HepG2 (cell line): ENCODE results near the gene SMC1B. TPM values are rescaled to one million over a fixed set of nuclear protein-coding genes. Genes with fewer than 3 reads are reported as not detected.

ENCODE experiments used
- ATAC-seq: fragments of 200-7000 bp; cut with Tn5 transposase; 3 replicates; pipeline ENCODE4 v1.9.1; 2020; ENCODE audit warnings: mild to moderate bottlenecking, moderate library complexity
- BruUV-seq: library from RNA; stranded (reverse); fragments of 400-500 nt; replicated peaks from 2 replicates; lab custom pipeline; 2021; lab: Mats Ljungman, UMichigan
- CTCF ChIA-PET: fragments of 300-600 bp; formaldehyde crosslinking; extraction: SDS; loops from one replicate; lab custom pipeline; 2021; ENCODE audit warnings: low total read pairs, inconsistent platforms, low intra/inter-chr PET ratio; lab: Yijun Ruan, JAX
- POLR2A ChIA-PET: fragments of 350-600 bp; sonication (Branson Sonifier 250); formaldehyde crosslinking; loops from one replicate; lab custom pipeline; 2020; ENCODE audit warnings: antibody characterized with exemption, inconsistent platforms; lab: Yijun Ruan, JAX
- DNase-seq: peaks from one replicate; pipeline ENCODE4 v3.0.0-alpha.2; 2015; ENCODE audit warnings: low spot score
- FAIRE-seq: peaks from 3 replicates; lab custom pipeline; 2011; peaks lifted over from hg19 to GRCh38; lab: Jason Lieb, UNC
- H2AFZ ChIP-seq: one replicate; pipeline ENCODE4 v1.6.1; 2011; ENCODE audit warnings: low read length, inconsistent platforms
- H3K27ac ChIP-seq: fragments of 300-600 bp; 3 replicates; pipeline ENCODE4 v1.8.0; 2011; ENCODE audit warnings: mixed run types, mild to moderate bottlenecking, mixed read lengths, low read length, inconsistent platforms; ENCODE audit not compliant: insufficient read depth; ENCODE audit errors: extremely low read length
- H3K27me3 ChIP-seq, 2 experiments: fragments of 200-600 bp in 1 of 2; 2 replicates in 1 of 2; 3 replicates in 1 of 2; pipeline versions ENCODE4 v1.6.0 to v1.8.0; 2011; ENCODE audit warnings: low read length in 2 of 2, mild to moderate bottlenecking in 2 of 2, moderate library complexity in 2 of 2, inconsistent platforms in 1 of 2; ENCODE audit not compliant: insufficient read depth in 2 of 2, control insufficient read depth in 1 of 2
- H3K36me3 ChIP-seq, 2 experiments: fragments of 200-600 bp in 1 of 2; replicated peaks in 1 of 2; 2 replicates in 1 of 2; 3 replicates in 1 of 2; pipeline versions ENCODE4 v1.5.1 to v1.8.0; 2011; ENCODE audit warnings: low read length in 2 of 2, inconsistent platforms in 1 of 2; ENCODE audit not compliant: insufficient read depth in 2 of 2, control insufficient read depth in 1 of 2
- H3K4me1 ChIP-seq: 2 replicates; pipeline ENCODE4 v1.5.1; 2012; ENCODE audit warnings: low read length, inconsistent platforms; ENCODE audit not compliant: insufficient read depth
- H3K4me2 ChIP-seq: 2 replicates; pipeline ENCODE4 v1.6.0; 2011; ENCODE audit warnings: low read depth, low read length, inconsistent platforms
- H3K4me3 ChIP-seq, 3 experiments: fragments of 200-600 bp in 1 of 3; sonication (generic), shearing (Covaris generic) in 1 of 3; replicated peaks in 1 of 3; 2 replicates each; pipeline ENCODE4 v1.5.1; 2011 to 2016; ENCODE audit warnings: low read length in 3 of 3, inconsistent platforms in 2 of 3, low read depth in 2 of 3, mild to moderate bottlenecking in 2 of 3, control low read depth in 1 of 3, mixed read lengths in 1 of 3; ENCODE audit not compliant: insufficient read depth in 1 of 3
- H3K79me2 ChIP-seq: one replicate; pipeline ENCODE4 v1.6.1; 2011; ENCODE audit warnings: low read length, inconsistent platforms; ENCODE audit not compliant: insufficient read depth
- H3K9ac ChIP-seq: 2 replicates; pipeline ENCODE4 v1.6.0; 2011; ENCODE audit warnings: mild to moderate bottlenecking, low read depth, low read length, inconsistent platforms; ENCODE audit not compliant: insufficient read depth
- H3K9me3 ChIP-seq: 2 replicates; pipeline ENCODE4 v1.5.1; 2012; ENCODE audit warnings: mild to moderate bottlenecking, low read length
- H4K20me1 ChIP-seq: 2 replicates; pipeline ENCODE4 v1.6.0; 2011; ENCODE audit warnings: inconsistent platforms, mild to moderate bottlenecking, low read length, moderate library complexity; ENCODE audit not compliant: insufficient read depth
- ARID4A ChIP-seq: sonication (generic); formaldehyde crosslinking; IDR thresholded peaks from 2 replicates; pipeline ENCODE4 v1.5.0; 2020; ENCODE audit warnings: mild to moderate bottlenecking, missing genetic modification reagents, borderline replicate concordance
- ATF1 ChIP-seq: IDR thresholded peaks from 2 replicates; pipeline ENCODE4 v1.6.1; 2016; ENCODE audit warnings: mild to moderate bottlenecking, control low read depth
- ETV6 ChIP-seq: sonication (generic); formaldehyde crosslinking; conservative IDR thresholded peaks from 2 replicates; pipeline ENCODE4 v1.4.0; 2020; ENCODE audit warnings: missing genetic modification reagents
- JUND ChIP-seq: sonication (generic); formaldehyde crosslinking; IDR thresholded peaks from 2 replicates; pipeline ENCODE4 v1.8.0; 2022; ENCODE audit warnings: mild to moderate bottlenecking, missing genetic modification reagents
- RAD51 ChIP-seq: fragments of 450-650 bp; IDR thresholded peaks from 2 replicates; pipeline ENCODE4 v1.6.1; 2016; ENCODE audit warnings: borderline replicate concordance
- REL ChIP-seq: sonication (generic); formaldehyde crosslinking; conservative IDR thresholded peaks from 2 replicates; pipeline ENCODE4 v1.8.0; 2022; ENCODE audit warnings: mild to moderate bottlenecking, missing genetic modification reagents, moderate library complexity
- TEAD3 ChIP-seq: optimal IDR thresholded peaks from 2 replicates; pipeline ENCODE3; 2016; ENCODE audit warnings: borderline replicate concordance
- ZNF713 ChIP-seq: sonication (generic); formaldehyde crosslinking; IDR thresholded peaks from 2 replicates; pipeline ENCODE4 v1.4.0; 2020; ENCODE audit warnings: mild to moderate bottlenecking, missing genetic modification reagents
- WGBS: methylation state at CpG from one replicate; pipeline ENCODE4 v1.1.6; 2017; ENCODE audit warnings: low lambda C conversion rate; 5-methylcytosine and 5-hydroxymethylcytosine counted together
- in situ Hi-C: cut with HindIII; loops from 2 replicates; pipeline ENCODE4 v1.10.0; 2017; ENCODE audit warnings: low pct_unique_long_range_greater_than_20kb; ENCODE audit not compliant: extremely low pct_ligation_motif_present
- intact Hi-C: fragments of 100-400 bp; cut with micrococcal nuclease; formaldehyde crosslinking; loops from one replicate; pipeline ENCODE4 v1.10.0; 2022; ENCODE audit not compliant: unreplicated experiment
- polyA plus RNA-seq, 8 experiments: library from polyadenylated mRNA; depleted of rRNA in 3 of 8; stranded (reverse) in 7 of 8; unstranded in 1 of 8; fragments of >200 nt; fragmentation: Illumina TruSeq in 4 of 8; extraction: Trizol in 4 of 8; gene quantifications; 2 replicates each; pipeline versions ENCODE4 v1.2.1 to v1.2.3, GENCODE V29; 2011 to 2016; ENCODE audit warnings: low read depth in 4 of 8, missing spikeins in 1 of 8, mixed read lengths in 1 of 8; ENCODE audit not compliant: insufficient read depth in 1 of 8
- total RNA-seq, 5 experiments: library from RNA; depleted of rRNA; stranded (reverse); fragments of >200 nt; fragmentation: Illumina TruSeq; extraction: Trizol; gene quantifications; 2 replicates each; pipeline ENCODE4 v1.2.3, GENCODE V29; 2016; ENCODE audit warnings: low read depth in 1 of 5
- TF ChIP-seq, protein P1 (sequence below): sonication (generic); formaldehyde crosslinking; IDR thresholded peaks from 2 replicates; pipeline ENCODE4 v1.5.0; 2020; ENCODE audit warnings: missing genetic modification reagents
- TF ChIP-seq, protein P2 (sequence below): sonication (generic); formaldehyde crosslinking; IDR thresholded peaks from 2 replicates; pipeline ENCODE4 v1.4.0; 2020; ENCODE audit warnings: missing genetic modification reagents
- TF ChIP-seq, protein P3 (sequence below): sonication (generic); formaldehyde crosslinking; IDR thresholded peaks from 2 replicates; pipeline ENCODE4 v1.4.0; 2020; ENCODE audit warnings: missing genetic modification reagents
- TF ChIP-seq, protein P4 (sequence below): IDR thresholded peaks from 2 replicates; pipeline ENCODE4 v1.6.1; 2016; ENCODE audit warnings: missing compliant biosample characterization, missing genetic modification reagents, borderline replicate concordance
- TF ChIP-seq, protein P5 (sequence below): sonication (generic); formaldehyde crosslinking; IDR thresholded peaks from 2 replicates; pipeline ENCODE4 v1.4.0; 2020; ENCODE audit warnings: missing genetic modification reagents, borderline replicate concordance

Gene SMC1B
- total and polyA plus RNA-seq, 2 of the 13 experiments (the other 11 are each of a cell fraction or from before 2014, with no cell fraction given) = not detected

GRCh38 chr22:45334068-45334467 lies 79.3 kb downstream of the SMC1B start:
- H2AFZ ChIP-seq = no peak overlapping the region
- no peaks in the 10 kb centered on the region for H3K79me2 ChIP-seq
- 93% methylated on average over 5 of the region's 5 CpGs for WGBS
- intact Hi-C loops = no loop called here
- BruUV-seq = TSS peak; percentile 22
- CTCF ChIA-PET = no interaction called here
- no peak overlapping the region for H3K4me3 ChIP-seq
- in situ Hi-C loops = no loop called here
- no peaks in the 10 kb centered on the region for H3K27me3 ChIP-seq
- H3K4me1 ChIP-seq = peaks cover 1% of the 10 kb centered on the region; the same call in 1 of the 2 replicates
- no peaks in the 10 kb centered on the region for H3K9me3 ChIP-seq
- no peak for DNase-seq
- POLR2A ChIA-PET = no interaction called here
- no peak overlapping the region for H3K4me2 ChIP-seq
- no peak for FAIRE-seq
- ATAC-seq = no peak
- H4K20me1 ChIP-seq = no peaks in the 10 kb centered on the region
- no peak overlapping the region for H3K27ac ChIP-seq
- no peak overlapping the region for H3K9ac ChIP-seq
- H3K36me3 ChIP-seq = peaks cover 19 to 82% of the 10 kb centered on the region in 2 experiments
- TF ChIP-seq ARID4A (CRISPR knock-in tag) = no peak
- TF ChIP-seq, protein P1, sequence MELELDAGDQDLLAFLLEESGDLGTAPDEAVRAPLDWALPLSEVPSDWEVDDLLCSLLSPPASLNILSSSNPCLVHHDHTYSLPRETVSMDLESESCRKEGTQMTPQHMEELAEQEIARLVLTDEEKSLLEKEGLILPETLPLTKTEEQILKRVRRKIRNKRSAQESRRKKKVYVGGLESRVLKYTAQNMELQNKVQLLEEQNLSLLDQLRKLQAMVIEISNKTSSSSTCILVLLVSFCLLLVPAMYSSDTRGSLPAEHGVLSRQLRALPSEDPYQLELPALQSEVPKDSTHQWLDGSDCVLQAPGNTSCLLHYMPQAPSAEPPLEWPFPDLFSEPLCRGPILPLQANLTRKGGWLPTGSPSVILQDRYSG = no peak
- TF ChIP-seq JUND = no peak
- no peak for TF ChIP-seq ETV6
- TF ChIP-seq, protein P2, sequence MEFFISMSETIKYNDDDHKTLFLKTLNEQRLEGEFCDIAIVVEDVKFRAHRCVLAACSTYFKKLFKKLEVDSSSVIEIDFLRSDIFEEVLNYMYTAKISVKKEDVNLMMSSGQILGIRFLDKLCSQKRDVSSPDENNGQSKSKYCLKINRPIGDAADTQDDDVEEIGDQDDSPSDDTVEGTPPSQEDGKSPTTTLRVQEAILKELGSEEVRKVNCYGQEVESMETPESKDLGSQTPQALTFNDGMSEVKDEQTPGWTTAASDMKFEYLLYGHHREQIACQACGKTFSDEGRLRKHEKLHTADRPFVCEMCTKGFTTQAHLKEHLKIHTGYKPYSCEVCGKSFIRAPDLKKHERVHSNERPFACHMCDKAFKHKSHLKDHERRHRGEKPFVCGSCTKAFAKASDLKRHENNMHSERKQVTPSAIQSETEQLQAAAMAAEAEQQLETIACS (CRISPR knock-in tag) = no peak
- TF ChIP-seq TEAD3 = no peak
- TF ChIP-seq, protein P3, sequence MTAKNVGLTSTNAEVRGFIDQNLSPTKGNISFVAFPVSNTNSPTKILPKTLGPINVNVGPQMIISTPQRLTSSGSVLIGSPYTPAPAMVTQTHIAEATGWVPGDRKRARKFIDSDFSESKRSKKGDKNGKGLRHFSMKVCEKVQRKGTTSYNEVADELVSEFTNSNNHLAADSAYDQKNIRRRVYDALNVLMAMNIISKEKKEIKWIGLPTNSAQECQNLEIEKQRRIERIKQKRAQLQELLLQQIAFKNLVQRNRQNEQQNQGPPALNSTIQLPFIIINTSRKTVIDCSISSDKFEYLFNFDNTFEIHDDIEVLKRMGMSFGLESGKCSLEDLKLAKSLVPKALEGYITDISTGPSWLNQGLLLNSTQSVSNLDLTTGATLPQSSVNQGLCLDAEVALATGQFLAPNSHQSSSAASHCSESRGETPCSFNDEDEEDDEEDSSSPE (CRISPR knock-in tag) = no peak
- no peak for TF ChIP-seq RAD51
- no peak for TF ChIP-seq ZNF713 (CRISPR knock-in tag)
- TF ChIP-seq REL (CRISPR knock-in tag) = no peak
- no peak for TF ChIP-seq ATF1 (CRISPR knock-in tag)
- TF ChIP-seq, protein P4, sequence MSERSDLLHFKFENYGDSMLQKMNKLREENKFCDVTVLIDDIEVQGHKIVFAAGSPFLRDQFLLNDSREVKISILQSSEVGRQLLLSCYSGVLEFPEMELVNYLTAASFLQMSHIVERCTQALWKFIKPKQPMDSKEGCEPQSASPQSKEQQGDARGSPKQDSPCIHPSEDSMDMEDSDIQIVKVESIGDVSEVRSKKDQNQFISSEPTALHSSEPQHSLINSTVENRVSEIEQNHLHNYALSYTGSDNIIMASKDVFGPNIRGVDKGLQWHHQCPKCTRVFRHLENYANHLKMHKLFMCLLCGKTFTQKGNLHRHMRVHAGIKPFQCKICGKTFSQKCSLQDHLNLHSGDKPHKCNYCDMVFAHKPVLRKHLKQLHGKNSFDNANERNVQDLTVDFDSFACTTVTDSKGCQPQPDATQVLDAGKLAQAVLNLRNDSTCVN (CRISPR knock-in tag) = no peak
- TF ChIP-seq, protein P5, sequence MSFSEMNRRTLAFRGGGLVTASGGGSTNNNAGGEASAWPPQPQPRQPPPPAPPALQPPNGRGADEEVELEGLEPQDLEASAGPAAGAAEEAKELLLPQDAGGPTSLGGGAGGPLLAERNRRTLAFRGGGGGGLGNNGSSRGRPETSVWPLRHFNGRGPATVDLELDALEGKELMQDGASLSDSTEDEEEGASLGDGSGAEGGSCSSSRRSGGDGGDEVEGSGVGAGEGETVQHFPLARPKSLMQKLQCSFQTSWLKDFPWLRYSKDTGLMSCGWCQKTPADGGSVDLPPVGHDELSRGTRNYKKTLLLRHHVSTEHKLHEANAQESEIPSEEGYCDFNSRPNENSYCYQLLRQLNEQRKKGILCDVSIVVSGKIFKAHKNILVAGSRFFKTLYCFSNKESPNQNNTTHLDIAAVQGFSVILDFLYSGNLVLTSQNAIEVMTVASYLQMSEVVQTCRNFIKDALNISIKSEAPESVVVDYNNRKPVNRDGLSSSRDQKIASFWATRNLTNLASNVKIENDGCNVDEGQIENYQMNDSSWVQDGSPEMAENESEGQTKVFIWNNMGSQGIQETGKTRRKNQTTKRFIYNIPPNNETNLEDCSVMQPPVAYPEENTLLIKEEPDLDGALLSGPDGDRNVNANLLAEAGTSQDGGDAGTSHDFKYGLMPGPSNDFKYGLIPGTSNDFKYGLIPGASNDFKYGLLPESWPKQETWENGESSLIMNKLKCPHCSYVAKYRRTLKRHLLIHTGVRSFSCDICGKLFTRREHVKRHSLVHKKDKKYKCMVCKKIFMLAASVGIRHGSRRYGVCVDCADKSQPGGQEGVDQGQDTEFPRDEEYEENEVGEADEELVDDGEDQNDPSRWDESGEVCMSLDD (CRISPR knock-in tag) = no peak
